Fibroblast of lung (primary cell): ENCODE measurements around the gene SLC17A3. TPM values are rescaled to one million over a fixed set of nuclear protein-coding genes. Genes with fewer than 3 reads are reported as not detected.

Source experiments
- DNase-seq, 2 donors: peaks; one replicate each; pipeline versions ENCODE4 v3.0.0 to v3.0.0-alpha.2; 2010; ENCODE audit warnings: low read depth in 2 of 2
- H2AFZ ChIP-seq: 2 replicates; pipeline ENCODE4 v1.5.1; 2012; ENCODE audit warnings: low read length, control low read depth, inconsistent platforms
- H3K27ac ChIP-seq: 2 replicates; pipeline ENCODE4 v1.5.1; 2011; ENCODE audit warnings: low read length, control low read depth; ENCODE audit not compliant: insufficient read depth
- H3K27me3 ChIP-seq: 2 replicates; pipeline ENCODE4 v1.5.1; 2011; ENCODE audit warnings: mild to moderate bottlenecking, low read length; ENCODE audit not compliant: control insufficient read depth, insufficient read depth
- H3K36me3 ChIP-seq: 2 replicates; pipeline ENCODE4 v1.5.1; 2011; ENCODE audit warnings: low read length; ENCODE audit not compliant: control insufficient read depth, insufficient read depth
- H3K4me1 ChIP-seq: 2 replicates; pipeline ENCODE4 v1.5.1; 2011; ENCODE audit warnings: low read length; ENCODE audit not compliant: control insufficient read depth, insufficient read depth; ENCODE audit errors: extremely low read depth
- H3K4me2 ChIP-seq: 2 replicates; pipeline ENCODE4 v1.5.1; 2011; ENCODE audit warnings: low read length, control low read depth; ENCODE audit not compliant: insufficient read depth; ENCODE audit errors: extremely low read depth
- H3K4me3 ChIP-seq, 4 experiments: fragments of 200-600 bp in 1 of 4; sonication (generic) in 1 of 4; replicated peaks in 1 of 4; 2 replicates each; pipeline ENCODE4 v1.5.1; 2011 to 2016; ENCODE audit warnings: low read length in 4 of 4, low read depth in 3 of 4, mild to moderate bottlenecking in 3 of 4, control low read depth in 2 of 4, inconsistent platforms in 1 of 4, mixed read lengths in 1 of 4; ENCODE audit not compliant: insufficient read depth in 1 of 4; ENCODE audit errors: control extremely low read depth in 1 of 4
- H3K79me2 ChIP-seq: 2 replicates; pipeline ENCODE4 v1.5.1; 2012; ENCODE audit warnings: mild to moderate bottlenecking, low read length, inconsistent platforms; ENCODE audit not compliant: control insufficient read depth, insufficient read depth
- H3K9ac ChIP-seq: 2 replicates; pipeline ENCODE4 v1.5.1; 2011; ENCODE audit warnings: mild to moderate bottlenecking, low read length, control low read depth; ENCODE audit not compliant: insufficient read depth
- H3K9me3 ChIP-seq: 2 replicates; pipeline ENCODE4 v1.5.1; 2012; ENCODE audit warnings: low read depth, low read length; ENCODE audit not compliant: control insufficient read depth, insufficient read depth
- H4K20me1 ChIP-seq: 2 replicates; pipeline ENCODE4 v1.5.1; 2011; ENCODE audit warnings: low read length; ENCODE audit not compliant: control insufficient read depth, insufficient read depth; ENCODE audit errors: extremely low read depth
- EZH2 ChIP-seq: IDR thresholded peaks from 2 replicates; pipeline ENCODE4 v1.5.1; 2012; ENCODE audit warnings: low read length, control low read depth, mild to moderate bottlenecking; ENCODE audit errors: missing control alignments
- polyA plus RNA-seq, 2 donors: library from polyadenylated mRNA; depleted of rRNA in 1 of 2; stranded (reverse) in 1 of 2; unstranded in 1 of 2; fragments of >200 nt; gene quantifications; 2 replicates each; pipeline ENCODE4 v1.2.1, GENCODE V29; 2011 to 2012; ENCODE audit warnings: missing spikeins in 1 of 2
- total RNA-seq: library from RNA; depleted of rRNA; stranded (reverse); fragments of >200 nt; gene quantifications from 2 replicates; pipeline ENCODE4 v1.2.1, GENCODE V29; 2014
- TF ChIP-seq, protein P1 (sequence below), 2 donors: IDR thresholded peaks in 1 of 2; conservative IDR thresholded peaks in 1 of 2; 1 replicate in 1 of 2; 2 replicates in 1 of 2; pipeline ENCODE4 v1.5.1; 2011 to 2012; ENCODE audit warnings: low read length in 2 of 2, control low read depth in 1 of 2, inconsistent platforms in 1 of 2, low read depth in 1 of 2, mild to moderate bottlenecking in 1 of 2

The SLC17A3 gene
- total and polyA plus RNA-seq, 2 donors (not counting 1 experiment from before 2014, with no cell fraction given), result 0.06 TPM; not detected in 1

DNA sequence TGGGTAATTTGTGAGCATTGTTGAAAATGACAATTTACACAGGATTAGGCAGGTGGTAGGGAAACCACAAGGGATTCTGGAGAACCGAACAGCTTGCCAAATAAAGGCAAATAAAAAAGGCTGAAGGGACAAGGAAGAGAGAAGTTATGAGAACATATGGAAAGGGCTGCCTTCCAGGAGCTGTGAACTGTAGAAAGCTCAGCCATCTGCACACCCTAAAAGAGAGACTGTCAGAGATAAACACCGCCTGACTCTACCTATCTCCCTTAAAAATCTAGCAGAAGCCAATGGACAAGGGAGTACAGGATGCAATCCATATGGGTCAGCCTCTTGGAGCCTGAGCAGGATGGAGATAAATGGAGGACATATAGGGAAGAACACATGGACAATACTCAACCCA, 29.5 kb downstream of the SLC17A3 start:
- H3K79me2 ChIP-seq, result no peaks in the 10 kb centered on the region
- H3K9me3 ChIP-seq, result no peaks in the 10 kb centered on the region
- no peak overlapping the region for H3K4me2 ChIP-seq
- no peak overlapping the region for H2AFZ ChIP-seq
- no peak overlapping the region for H3K27ac ChIP-seq
- TF ChIP-seq EZH2, result no peak
- TF ChIP-seq, protein P1, sequence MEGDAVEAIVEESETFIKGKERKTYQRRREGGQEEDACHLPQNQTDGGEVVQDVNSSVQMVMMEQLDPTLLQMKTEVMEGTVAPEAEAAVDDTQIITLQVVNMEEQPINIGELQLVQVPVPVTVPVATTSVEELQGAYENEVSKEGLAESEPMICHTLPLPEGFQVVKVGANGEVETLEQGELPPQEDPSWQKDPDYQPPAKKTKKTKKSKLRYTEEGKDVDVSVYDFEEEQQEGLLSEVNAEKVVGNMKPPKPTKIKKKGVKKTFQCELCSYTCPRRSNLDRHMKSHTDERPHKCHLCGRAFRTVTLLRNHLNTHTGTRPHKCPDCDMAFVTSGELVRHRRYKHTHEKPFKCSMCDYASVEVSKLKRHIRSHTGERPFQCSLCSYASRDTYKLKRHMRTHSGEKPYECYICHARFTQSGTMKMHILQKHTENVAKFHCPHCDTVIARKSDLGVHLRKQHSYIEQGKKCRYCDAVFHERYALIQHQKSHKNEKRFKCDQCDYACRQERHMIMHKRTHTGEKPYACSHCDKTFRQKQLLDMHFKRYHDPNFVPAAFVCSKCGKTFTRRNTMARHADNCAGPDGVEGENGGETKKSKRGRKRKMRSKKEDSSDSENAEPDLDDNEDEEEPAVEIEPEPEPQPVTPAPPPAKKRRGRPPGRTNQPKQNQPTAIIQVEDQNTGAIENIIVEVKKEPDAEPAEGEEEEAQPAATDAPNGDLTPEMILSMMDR (conservative IDR thresholded peaks at IDR 0.05 in 1 of 2, IDR thresholded peaks at IDR 0.05 in 1 of 2; ENCODE audit: low read depth in 1 of 2, low read length in 2 of 2), result no peak
- no peaks in the 10 kb centered on the region for H4K20me1 ChIP-seq
- H3K36me3 ChIP-seq, result no peaks in the 10 kb centered on the region
- H3K9ac ChIP-seq, result no peak overlapping the region
- no peaks in the 10 kb centered on the region for H3K27me3 ChIP-seq
- no peaks in the 10 kb centered on the region for H3K4me1 ChIP-seq
- no peak overlapping the region for H3K4me3 ChIP-seq
- no peak for DNase-seq

DNA sequence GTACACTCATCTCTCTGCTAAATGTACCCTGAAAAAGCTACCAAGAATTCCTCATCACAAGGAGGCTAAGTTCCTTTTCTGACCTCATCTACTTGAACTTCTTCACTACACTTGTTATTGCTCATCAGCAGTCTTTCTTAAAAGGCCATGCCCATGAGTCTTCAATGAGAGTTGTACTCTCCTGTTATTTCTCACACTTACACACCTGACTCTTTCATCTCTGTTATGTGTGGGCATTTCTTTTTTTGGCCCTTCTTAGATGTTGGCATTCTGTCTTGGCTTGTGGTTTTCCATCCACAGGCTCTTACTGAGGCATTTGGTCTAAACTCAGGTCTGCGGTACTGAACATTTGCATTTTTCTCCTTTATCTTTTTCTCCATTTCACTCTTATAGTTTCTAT, 31.5 kb downstream of the SLC17A3 start:
- no peak for TF ChIP-seq EZH2
- TF ChIP-seq, protein P1 (conservative IDR thresholded peaks at IDR 0.05 in 1 of 2, IDR thresholded peaks at IDR 0.05 in 1 of 2; ENCODE audit: low read depth in 1 of 2, low read length in 2 of 2), result no peak
- Histone ChIP-seq H3K79me2 (no peaks in the 10 kb centered on the region), H3K9me3 (no peaks in the 10 kb centered on the region), H3K4me3 (no peak overlapping the region), H4K20me1 (no peaks in the 10 kb centered on the region), H3K4me1 (no peaks in the 10 kb centered on the region), H3K27ac (no peak overlapping the region), H3K36me3 (no peaks in the 10 kb centered on the region), H3K9ac (no peak overlapping the region), H3K4me2 (no peak overlapping the region), H2AFZ (no peak overlapping the region), H3K27me3 (no peaks in the 10 kb centered on the region)
- no peak for DNase-seq

DNA sequence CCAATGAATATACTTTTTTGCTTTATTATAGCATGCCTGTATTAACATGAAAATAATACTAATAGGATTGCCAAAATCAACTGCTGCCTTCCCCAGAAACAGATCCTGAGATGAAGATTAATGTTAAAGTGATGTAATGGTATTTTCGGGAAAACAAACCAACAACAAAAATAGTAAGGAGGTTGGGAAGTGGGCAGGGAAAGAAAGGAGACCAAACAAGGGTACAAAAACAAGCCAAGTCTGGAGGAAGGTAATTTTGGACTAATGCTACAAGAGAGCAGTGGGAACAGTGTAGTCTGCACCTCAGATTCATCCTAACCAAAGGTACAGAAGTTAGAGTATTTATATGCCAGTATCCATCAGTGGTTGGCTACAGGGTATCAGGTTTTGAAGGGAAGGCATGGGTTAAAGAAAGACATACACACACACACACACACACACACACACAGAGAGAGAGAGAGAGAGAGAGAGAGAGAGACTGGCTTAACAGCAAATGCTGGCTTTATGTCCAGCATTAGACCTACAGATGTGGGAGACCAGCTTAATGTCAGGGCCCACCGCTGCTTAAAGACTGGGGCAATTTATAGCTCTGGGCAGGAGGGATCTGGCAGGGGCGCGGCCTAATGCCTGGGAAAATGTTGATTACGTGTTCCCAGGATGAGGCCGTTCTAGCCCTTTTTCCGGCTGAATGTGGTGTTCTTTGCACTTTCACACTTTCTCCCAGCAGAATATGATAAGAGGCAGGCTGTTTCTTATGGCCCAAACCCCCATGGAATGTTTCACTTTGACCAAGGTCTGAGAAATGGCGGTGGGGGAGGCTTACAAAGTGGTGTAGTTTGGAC, 38.4 kb downstream of the SLC17A3 start:
- no peak overlapping the region for H3K4me3 ChIP-seq

More for the DNA sequence above, 38.4 kb downstream of the SLC17A3 start:
- Histone ChIP-seq H3K27me3 (no peaks in the 10 kb centered on the region), H4K20me1 (no peaks in the 10 kb centered on the region), H3K9me3 (no peaks in the 10 kb centered on the region), H3K36me3 (no peaks in the 10 kb centered on the region), H2AFZ (no peak overlapping the region), H3K4me2 (no peak overlapping the region), H3K27ac (no peak overlapping the region), H3K4me1 (no peaks in the 10 kb centered on the region), H3K9ac (no peak overlapping the region), H3K79me2 (no peaks in the 10 kb centered on the region)
- DNase-seq, result no peak
- no peak for TF ChIP-seq EZH2
- TF ChIP-seq, protein P1 (conservative IDR thresholded peaks at IDR 0.05 in 1 of 2, IDR thresholded peaks at IDR 0.05 in 1 of 2; ENCODE audit: low read depth in 1 of 2, low read length in 2 of 2), result no peak
